Measurements from ENCODE around the gene ACP3.

The ACP3 gene

DNA sequence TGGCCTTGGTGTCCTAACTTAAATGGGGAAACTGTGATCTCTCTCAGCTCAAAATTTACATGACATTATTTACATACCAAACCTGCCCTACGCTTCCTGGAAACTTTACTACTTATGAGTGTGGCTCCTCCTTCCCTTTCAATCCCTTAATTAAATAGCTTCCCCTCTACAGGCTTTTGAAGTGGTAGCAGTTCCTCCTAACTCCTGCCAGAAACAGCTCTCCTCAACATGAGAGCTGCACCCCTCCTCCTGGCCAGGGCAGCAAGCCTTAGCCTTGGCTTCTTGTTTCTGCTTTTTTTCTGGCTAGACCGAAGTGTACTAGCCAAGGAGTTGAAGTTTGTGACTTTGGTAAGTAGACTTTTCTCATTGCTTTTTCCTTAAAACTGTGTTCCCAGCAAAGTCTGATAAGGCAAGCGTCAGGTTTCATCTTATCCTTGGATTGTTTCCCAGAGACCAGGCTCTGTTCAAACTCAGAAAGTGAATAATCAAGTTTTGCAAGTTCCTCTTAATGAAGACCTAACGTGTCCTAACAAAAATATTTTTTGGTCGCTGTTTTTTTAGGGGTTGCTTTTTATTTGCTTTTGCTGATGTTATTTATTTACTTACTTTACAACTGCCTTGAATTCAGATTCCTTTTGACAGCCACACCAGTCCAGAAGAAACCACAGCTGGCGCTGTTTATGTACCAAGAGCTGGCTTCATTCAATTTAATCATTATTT lies at the start of gene ACP3:
TSS of gene ACP3 (plus strand) at position 179 of the 720 bp plus-strand sequence. CDS start at position 229, 50 bp downstream.
- H3K9me3 Mint-ChIP-seq = no peaks in the 10 kb centered on the region
- peaks cover 14% of the 10 kb centered on the region for H3K27me3 Mint-ChIP-seq
- H3K4me1 Mint-ChIP-seq = no peaks in the 10 kb centered on the region
- no peak within 1 kb of the TSS for H3K4me3 Mint-ChIP-seq
- H3K36me3 Mint-ChIP-seq = no peaks in the 10 kb centered on the region
- no peak within 1 kb of the TSS for H3K27ac Mint-ChIP-seq

- no peak overlapping the region for H3K27ac Mint-ChIP-seq
- no peaks in the 10 kb centered on the region for H3K9me3 Mint-ChIP-seq
- no peaks in the 10 kb centered on the region for H3K4me1 Mint-ChIP-seq
- H3K4me3 Mint-ChIP-seq = no peak overlapping the region
- H3K27me3 Mint-ChIP-seq = peaks cover 6% of the 10 kb centered on the region
- no peaks in the 10 kb centered on the region for H3K36me3 Mint-ChIP-seq
These were observed 48.3 kb upstream of the ACP3 start for GRCh38 chr3:132268956-132269355.

GRCh38 chr3:132273036-132273435 lies 44.2 kb upstream of the ACP3 start:
- Mint-ChIP-seq H3K4me1 (no peaks in the 10 kb centered on the region), H3K9me3 (peaks cover 1% of the 10 kb centered on the region), H3K27ac (no peak overlapping the region), H3K27me3 (peaks cover 6% of the 10 kb centered on the region), H3K4me3 (no peak overlapping the region), H3K36me3 (no peaks in the 10 kb centered on the region)

GRCh38 chr3:132276228-132276906 lies 40.8 kb upstream of the ACP3 start:
- Mint-ChIP-seq H3K27me3 (peaks cover 8% of the 10 kb centered on the region), H3K4me1 (no peaks in the 10 kb centered on the region), H3K9me3 (peaks cover 5% of the 10 kb centered on the region), H3K36me3 (no peaks in the 10 kb centered on the region), H3K27ac (no peak overlapping the region), H3K4me3 (no peak overlapping the region)

DNA sequence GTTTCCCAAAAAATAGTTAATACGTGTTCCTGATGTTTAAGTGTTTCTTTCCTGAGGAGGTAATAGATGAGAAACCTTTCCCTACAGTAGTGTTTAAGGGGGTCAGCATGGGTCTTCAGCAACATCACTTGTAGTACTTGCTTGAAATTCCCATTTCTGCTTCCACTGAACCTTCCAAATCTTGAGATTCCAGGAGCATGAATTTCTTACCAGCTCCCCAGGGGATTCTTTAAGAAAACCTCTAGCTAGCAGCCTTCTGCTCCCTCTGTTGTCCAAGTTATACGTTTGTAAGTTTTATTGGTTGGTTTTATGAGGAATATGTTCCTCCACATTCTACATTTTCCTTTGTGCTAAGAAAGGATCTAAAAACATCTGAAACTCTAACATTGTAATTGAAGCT lies 38.2 kb upstream of the ACP3 start:
- peaks cover 2% of the 10 kb centered on the region for H3K27me3 Mint-ChIP-seq
- H3K4me3 Mint-ChIP-seq = no peak overlapping the region
- no peaks in the 10 kb centered on the region for H3K36me3 Mint-ChIP-seq
- no peaks in the 10 kb centered on the region for H3K4me1 Mint-ChIP-seq
- no peak overlapping the region for H3K27ac Mint-ChIP-seq
- peaks cover 5% of the 10 kb centered on the region for H3K9me3 Mint-ChIP-seq

DNA sequence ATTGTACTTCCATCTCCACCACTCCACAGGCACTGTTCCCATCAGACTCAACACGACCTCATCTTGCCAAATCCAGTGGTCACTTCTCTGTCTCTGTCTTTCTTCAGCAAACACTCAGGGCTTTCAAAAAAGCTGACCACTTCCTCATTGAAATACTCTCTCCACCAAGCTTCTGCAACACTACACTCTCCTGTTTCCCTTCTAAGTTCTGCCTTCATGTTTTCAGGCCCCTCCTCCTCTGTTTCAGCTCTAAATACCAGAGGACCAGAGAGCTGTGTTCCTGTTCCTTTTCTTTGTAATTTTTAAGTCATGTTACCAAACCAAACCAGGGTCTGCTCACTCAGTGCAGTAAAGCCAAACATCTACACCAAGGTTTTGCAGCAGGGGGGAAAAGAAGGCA lies 33.8 kb upstream of the ACP3 start:
- Mint-ChIP-seq H3K36me3 (no peaks in the 10 kb centered on the region), H3K27me3 (peaks cover 8% of the 10 kb centered on the region), H3K4me3 (no peak overlapping the region), H3K4me1 (no peaks in the 10 kb centered on the region), H3K27ac (no peak overlapping the region), H3K9me3 (peaks cover 8% of the 10 kb centered on the region)

GRCh38 chr3:132283916-132284405 lies 33.2 kb upstream of the ACP3 start:
- H3K27me3 Mint-ChIP-seq = peaks cover 8% of the 10 kb centered on the region
- no peak overlapping the region for H3K4me3 Mint-ChIP-seq
- no peak overlapping the region for H3K27ac Mint-ChIP-seq
- no peaks in the 10 kb centered on the region for H3K36me3 Mint-ChIP-seq
- no peaks in the 10 kb centered on the region for H3K4me1 Mint-ChIP-seq
- peaks cover 8% of the 10 kb centered on the region for H3K9me3 Mint-ChIP-seq

DNA sequence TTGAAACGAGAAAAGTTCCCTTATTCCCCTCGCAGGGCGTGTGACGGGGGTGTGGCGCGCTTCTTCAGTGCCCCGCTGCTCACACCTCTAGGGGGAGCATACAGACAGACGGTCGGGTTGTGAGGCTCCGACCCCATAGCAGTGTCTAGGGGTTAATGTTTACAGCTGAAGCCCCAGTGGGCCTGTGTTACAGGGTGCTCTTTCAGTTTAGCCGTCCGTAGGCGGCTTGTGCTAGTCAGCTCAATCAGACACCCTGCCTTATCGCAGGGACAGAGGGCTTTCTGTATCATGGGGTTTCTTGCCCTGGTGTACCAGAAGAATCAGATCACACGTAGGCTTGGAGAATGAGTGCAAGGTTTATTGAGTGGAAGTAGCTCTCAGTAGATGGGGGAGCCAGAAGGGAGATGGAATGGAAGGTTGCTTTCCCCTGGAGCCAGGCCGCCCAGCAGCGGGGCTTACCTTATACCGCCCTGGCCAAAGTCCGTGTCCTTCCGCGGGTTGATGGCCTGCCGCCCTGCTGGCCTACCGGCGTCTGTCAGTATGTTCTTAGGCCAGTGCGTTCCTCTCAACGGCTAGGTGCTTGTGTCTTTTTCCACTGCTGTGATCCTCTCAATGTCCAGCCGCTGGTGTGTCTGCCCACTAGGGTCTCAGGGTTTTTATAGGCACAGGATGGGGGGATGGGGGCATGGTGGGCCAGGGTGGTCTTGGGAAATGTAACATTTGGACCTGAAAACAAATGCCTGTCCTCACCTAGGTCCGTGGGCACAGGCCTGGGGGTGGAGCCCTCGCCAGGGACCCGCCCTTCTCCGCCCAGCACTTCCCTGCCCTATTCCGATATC lies 32.2 kb upstream of the ACP3 start:
- Mint-ChIP-seq H3K9me3 (peaks cover 8% of the 10 kb centered on the region), H3K4me3 (no peak overlapping the region), H3K4me1 (no peaks in the 10 kb centered on the region), H3K27me3 (peaks cover 9% of the 10 kb centered on the region), H3K27ac (no peak overlapping the region), H3K36me3 (no peaks in the 10 kb centered on the region)

GRCh38 chr3:132285620-132285945 lies 31.6 kb upstream of the ACP3 start:
- Mint-ChIP-seq H3K36me3 (no peaks in the 10 kb centered on the region), H3K4me3 (no peak overlapping the region), H3K27ac (no peak overlapping the region), H3K4me1 (no peaks in the 10 kb centered on the region), H3K9me3 (peaks cover 8% of the 10 kb centered on the region), H3K27me3 (peaks cover 12% of the 10 kb centered on the region)

DNA sequence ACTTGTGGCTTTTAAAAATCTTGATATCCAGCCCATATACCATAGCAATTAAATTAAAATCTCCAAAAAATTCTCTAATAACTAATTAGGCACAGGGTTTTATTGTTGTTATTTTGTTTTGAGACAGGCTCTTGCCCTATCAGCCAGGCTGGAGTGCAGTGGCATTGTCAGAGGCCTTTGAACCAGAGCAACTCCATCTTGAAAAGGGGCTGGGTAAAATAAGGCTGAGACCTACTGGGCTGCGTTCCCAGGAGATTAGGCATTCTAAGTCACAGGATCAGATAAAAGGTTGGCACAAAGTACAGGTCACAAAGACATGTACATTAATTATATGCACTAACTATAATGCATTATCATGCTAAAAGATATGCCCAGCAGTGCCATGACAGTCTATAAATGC lies 31.2 kb upstream of the ACP3 start:
- no peaks in the 10 kb centered on the region for H3K36me3 Mint-ChIP-seq
- no peak overlapping the region for H3K4me3 Mint-ChIP-seq
- no peaks in the 10 kb centered on the region for H3K4me1 Mint-ChIP-seq
- H3K9me3 Mint-ChIP-seq = peaks cover 8% of the 10 kb centered on the region
- no peak overlapping the region for H3K27ac Mint-ChIP-seq
- H3K27me3 Mint-ChIP-seq = peaks cover 14% of the 10 kb centered on the region

GRCh38 chr3:132288357-132288756 lies 28.9 kb upstream of the ACP3 start:
- Mint-ChIP-seq H3K27me3 (peaks cover 17% of the 10 kb centered on the region), H3K9me3 (peaks cover 8% of the 10 kb centered on the region), H3K4me3 (no peak overlapping the region), H3K4me1 (no peaks in the 10 kb centered on the region), H3K27ac (no peak overlapping the region), H3K36me3 (no peaks in the 10 kb centered on the region)

GRCh38 chr3:132289316-132289715 lies 27.9 kb upstream of the ACP3 start:
- Mint-ChIP-seq H3K27ac (no peak overlapping the region), H3K4me1 (no peaks in the 10 kb centered on the region), H3K27me3 (peaks cover 17% of the 10 kb centered on the region), H3K4me3 (no peak overlapping the region), H3K9me3 (peaks cover 8% of the 10 kb centered on the region), H3K36me3 (no peaks in the 10 kb centered on the region)

GRCh38 chr3:132290833-132291232 lies 26.4 kb upstream of the ACP3 start:
- no peaks in the 10 kb centered on the region for H3K4me1 Mint-ChIP-seq
- H3K9me3 Mint-ChIP-seq = peaks cover 11% of the 10 kb centered on the region
- H3K27me3 Mint-ChIP-seq = peaks cover 17% of the 10 kb centered on the region
- no peaks in the 10 kb centered on the region for H3K36me3 Mint-ChIP-seq
- no peak overlapping the region for H3K27ac Mint-ChIP-seq
- no peak overlapping the region for H3K4me3 Mint-ChIP-seq

GRCh38 chr3:132292042-132292441 lies 25.2 kb upstream of the ACP3 start:
- H3K9me3 Mint-ChIP-seq = peaks cover 13% of the 10 kb centered on the region
- H3K4me1 Mint-ChIP-seq = no peaks in the 10 kb centered on the region
- no peaks in the 10 kb centered on the region for H3K36me3 Mint-ChIP-seq
- H3K27ac Mint-ChIP-seq = no peak overlapping the region
- no peak overlapping the region for H3K4me3 Mint-ChIP-seq
- H3K27me3 Mint-ChIP-seq = peaks cover 17% of the 10 kb centered on the region

DNA sequence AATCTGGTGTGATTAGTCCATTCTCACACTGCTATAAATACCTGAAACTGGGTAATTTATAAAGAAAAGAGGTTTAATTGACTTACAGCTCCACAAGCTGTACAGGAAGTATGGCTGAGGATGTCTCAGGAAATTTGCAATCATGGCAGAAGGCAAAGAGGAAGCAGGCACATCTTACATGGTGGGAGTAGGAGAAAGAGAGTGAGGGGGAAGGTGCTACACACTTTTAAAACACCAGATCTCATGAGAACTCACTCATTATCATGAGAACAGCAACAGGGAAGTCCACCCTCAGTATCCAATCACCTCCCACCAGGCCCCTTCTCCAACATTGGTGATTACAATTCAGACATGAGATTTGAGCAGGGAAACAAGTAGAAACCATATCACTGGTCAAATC lies 24.0 kb upstream of the ACP3 start:
- Mint-ChIP-seq H3K36me3 (no peaks in the 10 kb centered on the region), H3K9me3 (peaks cover 6% of the 10 kb centered on the region), H3K4me1 (no peaks in the 10 kb centered on the region), H3K27ac (no peak overlapping the region), H3K27me3 (peaks cover 13% of the 10 kb centered on the region), H3K4me3 (no peak overlapping the region)

DNA sequence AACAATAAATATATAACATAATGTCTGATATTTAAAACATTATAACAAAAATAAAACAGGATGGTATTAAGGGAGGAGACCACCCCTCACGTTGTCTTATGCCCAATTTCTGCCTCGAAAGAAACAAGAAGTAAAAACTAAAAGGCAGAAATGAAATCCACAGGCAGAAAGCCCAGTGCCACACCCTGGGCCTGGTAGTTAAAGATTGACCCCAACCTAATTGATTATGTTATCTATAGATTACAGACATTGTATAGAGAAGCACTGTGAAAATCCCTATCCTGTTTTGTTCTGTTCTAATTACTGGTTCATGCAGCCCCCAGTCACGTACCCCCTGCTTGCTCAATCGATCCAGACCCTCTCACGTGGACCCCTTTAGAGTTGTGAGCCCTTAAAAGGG lies 22.3 kb upstream of the ACP3 start:
- peaks cover 5% of the 10 kb centered on the region for H3K9me3 Mint-ChIP-seq
- no peaks in the 10 kb centered on the region for H3K4me1 Mint-ChIP-seq
- H3K36me3 Mint-ChIP-seq = no peaks in the 10 kb centered on the region
- H3K27me3 Mint-ChIP-seq = peaks cover 15% of the 10 kb centered on the region
- no peak overlapping the region for H3K27ac Mint-ChIP-seq
- no peak overlapping the region for H3K4me3 Mint-ChIP-seq
